ENCODE measurements around the gene LRRC63.

DNA sequence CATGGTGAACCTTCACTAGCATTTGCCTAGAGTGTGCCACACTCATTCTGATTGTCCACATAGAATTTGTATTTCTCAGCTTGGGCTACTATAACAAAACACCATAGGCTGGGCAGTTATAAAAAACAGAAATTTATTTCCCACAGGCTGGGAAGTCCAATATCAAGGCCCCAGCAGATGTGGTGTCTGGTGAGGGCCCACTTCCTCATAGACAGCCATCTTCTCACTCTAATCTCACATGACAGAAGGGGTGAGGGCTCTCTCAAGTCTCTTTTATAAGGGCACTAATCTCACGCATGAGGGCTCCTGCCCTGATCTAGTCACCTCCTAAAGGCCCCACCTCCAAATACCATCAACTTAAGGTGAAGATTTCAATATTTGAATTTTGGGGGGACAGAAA is 53.6 kb downstream of the LRRC63 start:
- TF ChIP-seq, protein P1, sequence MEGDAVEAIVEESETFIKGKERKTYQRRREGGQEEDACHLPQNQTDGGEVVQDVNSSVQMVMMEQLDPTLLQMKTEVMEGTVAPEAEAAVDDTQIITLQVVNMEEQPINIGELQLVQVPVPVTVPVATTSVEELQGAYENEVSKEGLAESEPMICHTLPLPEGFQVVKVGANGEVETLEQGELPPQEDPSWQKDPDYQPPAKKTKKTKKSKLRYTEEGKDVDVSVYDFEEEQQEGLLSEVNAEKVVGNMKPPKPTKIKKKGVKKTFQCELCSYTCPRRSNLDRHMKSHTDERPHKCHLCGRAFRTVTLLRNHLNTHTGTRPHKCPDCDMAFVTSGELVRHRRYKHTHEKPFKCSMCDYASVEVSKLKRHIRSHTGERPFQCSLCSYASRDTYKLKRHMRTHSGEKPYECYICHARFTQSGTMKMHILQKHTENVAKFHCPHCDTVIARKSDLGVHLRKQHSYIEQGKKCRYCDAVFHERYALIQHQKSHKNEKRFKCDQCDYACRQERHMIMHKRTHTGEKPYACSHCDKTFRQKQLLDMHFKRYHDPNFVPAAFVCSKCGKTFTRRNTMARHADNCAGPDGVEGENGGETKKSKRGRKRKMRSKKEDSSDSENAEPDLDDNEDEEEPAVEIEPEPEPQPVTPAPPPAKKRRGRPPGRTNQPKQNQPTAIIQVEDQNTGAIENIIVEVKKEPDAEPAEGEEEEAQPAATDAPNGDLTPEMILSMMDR (IDR thresholded peaks at IDR 0.05) = no peak
- no peak for TF ChIP-seq POLR2A (IDR thresholded peaks at IDR 0.05)
